H1 (cell line): Measurements from ENCODE around the gene OGDHL.

Experiments
- POLR2A ChIP-seq, 2 experiments: IDR thresholded peaks; 1 replicate in 1 of 2; 2 replicates in 1 of 2; pipeline ENCODE4 v1.6.1; 2011; ENCODE audit warnings: low read depth in 2 of 2, low read length in 2 of 2, mild to moderate bottlenecking in 2 of 2; ENCODE audit errors: control extremely low read depth in 1 of 2
- TAF1 ChIP-seq: IDR thresholded peaks from 2 replicates; pipeline ENCODE4 v1.6.1; 2011; ENCODE audit warnings: mild to moderate bottlenecking, low read depth, low read length

GRCh38 chr10:49736564-49737113, 25.5 kb downstream of the OGDHL start:
- TF ChIP-seq TAF1 = no peak
- no peak for TF ChIP-seq POLR2A (IDR thresholded peaks at IDR 0.05; ENCODE audit: control extremely low read depth in 1 of 2, low read depth in 2 of 2, low read length in 2 of 2)
